GF-D8 (cell line): ENCODE data around the gene CPT1B.

ENCODE experiments used
- DNase-seq: peaks from one replicate; lab custom pipeline; 2025; lab: John Stamatoyannopoulos, UW

The CPT1B gene

DNA sequence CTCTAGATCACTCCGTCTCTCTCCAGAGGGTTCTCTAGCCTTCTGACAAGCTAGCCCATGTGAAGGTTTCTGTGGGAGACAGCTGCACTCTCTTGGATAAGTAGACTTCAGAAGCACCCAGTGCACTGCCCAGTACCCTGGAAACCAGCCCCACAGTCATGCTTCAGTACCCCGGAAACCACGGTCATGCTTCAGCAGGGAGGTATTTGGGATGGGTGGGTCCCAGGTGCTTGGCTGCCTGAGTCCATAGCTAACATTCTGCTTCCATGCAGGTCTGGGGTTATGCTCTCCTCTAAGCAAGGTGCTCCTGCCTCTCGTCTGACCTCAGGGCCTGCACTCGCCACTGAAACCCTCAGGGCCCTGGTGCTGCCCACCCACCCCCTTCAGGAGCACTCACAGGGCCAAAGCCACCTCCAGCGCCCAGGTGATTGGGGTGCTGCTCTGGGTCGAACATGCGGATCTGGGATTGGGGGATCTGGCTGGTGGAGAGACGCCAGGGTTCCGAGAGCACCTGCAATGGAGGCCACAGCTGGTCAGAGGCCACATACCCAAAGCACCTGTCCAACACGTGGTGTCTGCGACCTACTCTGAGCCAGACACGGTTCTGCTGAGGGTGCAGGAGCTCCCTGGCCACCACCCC lies 8.2 kb downstream of the CPT1B start:
- no peak for DNase-seq

DNA sequence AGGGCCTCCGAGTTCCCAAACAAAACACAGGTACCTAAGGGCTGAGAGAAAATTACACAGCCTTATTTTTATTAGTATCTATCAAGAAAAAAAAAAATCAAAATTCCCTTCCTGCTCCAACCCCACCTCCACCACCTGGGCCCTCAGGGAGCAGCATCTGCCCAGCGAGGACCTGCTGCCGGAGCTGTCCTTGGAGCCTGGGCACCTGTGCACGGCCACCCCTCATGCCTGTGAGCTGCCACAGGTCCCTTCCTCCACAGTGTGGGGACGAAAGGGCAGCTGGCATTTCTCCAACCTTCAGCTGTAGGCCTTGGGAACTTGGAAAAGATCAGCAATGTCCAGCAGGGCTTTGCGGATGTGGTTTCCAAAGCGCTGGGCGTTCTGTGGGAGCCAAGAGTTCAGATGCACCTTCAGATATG lies 9.2 kb downstream of the CPT1B start:
- no peak for DNase-seq

- no peak for DNase-seq
Measured at GRCh38 chr22:50568626-50569025, 9.6 kb downstream of the CPT1B start.

DNA sequence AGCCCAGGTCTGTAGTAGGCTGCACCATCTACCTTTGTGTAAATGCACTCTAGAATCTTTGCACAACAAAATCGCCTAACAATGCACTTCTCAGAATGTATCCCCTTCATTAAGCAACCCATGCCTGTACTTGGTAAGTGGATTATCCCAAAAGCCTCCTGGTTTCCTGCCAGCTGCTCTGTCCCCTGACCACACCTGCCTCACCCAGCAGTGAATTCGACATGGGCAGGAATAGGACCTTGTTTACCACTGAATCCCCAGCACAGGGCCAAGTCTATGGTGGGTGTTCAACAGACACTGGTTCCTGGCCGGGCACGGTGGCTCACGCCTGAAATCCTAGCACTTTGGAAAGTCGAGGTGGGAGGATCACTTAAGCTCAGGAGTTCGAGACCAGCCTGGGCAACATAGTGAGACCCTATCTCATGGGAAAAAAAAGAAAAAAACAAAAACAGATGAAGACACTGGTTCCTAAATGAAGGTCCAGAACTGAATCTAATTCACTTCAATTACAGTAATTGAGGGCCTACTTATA lies 10.4 kb downstream of the CPT1B start:
- DNase-seq, result no peak

GRCh38 chr22:50564289-50564688 lies 13.9 kb downstream of the CPT1B start:
- no peak for DNase-seq

DNA sequence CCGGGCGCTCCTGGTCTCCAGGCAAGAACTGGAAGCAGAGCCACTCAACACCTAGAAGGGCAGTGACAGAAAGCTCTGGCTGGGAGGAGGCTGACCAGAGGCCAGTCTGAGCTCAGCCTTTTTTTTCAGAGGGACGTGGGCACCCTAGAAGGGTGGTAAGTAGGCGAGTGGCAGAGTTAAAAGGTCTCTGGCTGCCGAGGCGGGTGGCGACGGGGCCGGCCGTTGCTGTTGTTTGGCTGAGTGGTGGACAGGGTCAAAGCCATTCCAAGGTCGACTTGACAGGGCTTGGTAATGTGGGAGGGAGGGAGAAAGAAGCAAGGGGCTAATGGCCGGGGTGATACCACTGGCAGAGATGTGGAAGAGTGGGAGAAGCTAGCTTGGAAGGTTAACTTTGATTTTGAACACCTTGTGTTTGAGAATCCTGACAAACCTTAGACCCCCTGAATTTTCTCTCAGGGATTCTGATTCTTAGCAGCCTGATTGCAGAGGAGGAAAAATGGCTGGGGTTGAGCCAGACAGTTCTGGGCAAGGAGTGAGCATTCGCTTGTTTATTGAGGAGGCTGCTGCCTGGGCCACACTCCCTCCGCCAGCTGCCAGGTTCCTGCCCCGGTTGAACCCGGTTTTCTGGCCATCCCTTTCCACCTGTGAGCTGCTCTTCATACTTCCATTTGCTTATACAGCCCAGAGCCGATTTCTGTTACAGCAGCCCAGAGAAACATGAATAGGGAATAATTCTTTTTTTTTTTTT lies 14.6 kb downstream of the CPT1B start:
- no peak for DNase-seq

- DNase-seq, result peak; percentile 80
Measured at GRCh38 chr22:50562523-50563412, 15.5 kb downstream of the CPT1B start, which contains the start of gene SYCE3. Gene SYCE3, minus strand, starts transcription at chr22:50562919. Its CDS starts 6,514 bp downstream, at chr22:50556405.

DNA sequence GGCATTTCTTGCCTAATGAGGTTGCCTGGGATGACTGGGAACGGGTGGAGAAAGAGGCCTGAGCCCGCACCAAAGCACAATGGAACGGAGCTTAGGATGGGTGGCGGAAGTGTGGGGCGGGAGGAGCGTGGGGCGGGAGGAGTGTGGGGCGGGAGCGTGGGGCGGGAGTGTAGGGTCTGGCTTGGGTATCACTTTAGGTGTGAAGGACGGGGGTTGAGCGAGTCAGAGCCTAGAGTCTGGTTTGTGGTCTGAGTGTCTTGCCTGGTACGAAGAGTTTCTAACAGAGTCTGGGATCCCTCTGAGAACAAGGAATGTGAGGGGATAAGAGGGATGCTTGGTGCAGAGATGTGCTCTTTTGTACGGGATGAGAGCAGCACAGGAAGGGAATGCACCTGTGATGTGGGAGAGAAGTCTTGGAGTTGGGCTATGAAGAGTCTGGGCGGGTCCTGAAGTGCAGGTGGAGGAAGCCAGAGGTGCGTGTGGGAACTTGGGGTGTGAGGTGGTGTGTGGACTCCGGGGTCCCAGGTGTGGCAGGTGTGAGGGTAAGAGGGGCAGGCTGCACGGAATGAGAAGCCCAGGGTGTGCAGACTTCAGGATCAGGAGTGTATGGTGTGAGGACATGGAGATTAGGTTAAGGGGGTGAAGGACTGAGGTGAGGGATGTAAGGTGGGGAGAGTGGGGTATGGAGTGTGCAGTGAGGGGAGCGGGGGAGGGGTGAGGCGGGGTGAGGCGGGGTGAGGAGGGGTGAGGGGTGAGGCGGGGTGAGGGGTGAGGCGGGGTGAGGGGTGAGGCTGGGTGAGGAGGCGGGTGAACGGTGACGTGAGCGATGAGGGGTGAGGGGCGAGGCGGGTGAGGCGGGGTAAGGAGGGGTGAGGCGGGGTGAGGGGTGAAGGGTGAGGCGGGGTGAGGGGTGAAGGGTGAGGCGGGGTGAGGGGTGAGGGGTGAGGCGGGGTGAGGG lies 16.5 kb downstream of the CPT1B start:
- no peak for DNase-seq

GRCh38 chr22:50560034-50560433 lies 18.2 kb downstream of the CPT1B start:
- no peak for DNase-seq

- DNase-seq, result no peak
Measured at GRCh38 chr22:50556703-50557102, 21.5 kb downstream of the CPT1B start.

DNA sequence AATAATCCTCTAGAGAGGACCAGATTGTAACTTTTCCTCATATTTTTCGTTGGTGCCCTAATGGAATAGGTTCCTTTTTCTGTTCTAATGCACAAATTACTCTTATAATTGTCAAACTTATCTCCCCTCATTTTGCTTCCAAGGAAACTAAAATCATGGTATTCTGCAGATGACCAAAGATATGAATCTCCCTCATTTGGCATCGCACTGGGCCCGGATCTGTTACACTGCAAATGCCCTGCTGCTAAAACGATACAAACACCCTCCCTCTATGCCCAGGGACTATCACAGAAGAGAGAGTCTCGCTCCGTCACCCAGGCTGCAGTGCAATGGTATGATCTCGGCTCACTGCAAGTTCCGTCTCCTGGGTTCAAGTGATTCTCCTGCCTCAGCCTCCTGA lies 24.9 kb downstream of the CPT1B start:
- no peak for DNase-seq

- DNase-seq, result no peak
Measured at GRCh38 chr22:50551160-50551752, 27.0 kb downstream of the CPT1B start.

DNA sequence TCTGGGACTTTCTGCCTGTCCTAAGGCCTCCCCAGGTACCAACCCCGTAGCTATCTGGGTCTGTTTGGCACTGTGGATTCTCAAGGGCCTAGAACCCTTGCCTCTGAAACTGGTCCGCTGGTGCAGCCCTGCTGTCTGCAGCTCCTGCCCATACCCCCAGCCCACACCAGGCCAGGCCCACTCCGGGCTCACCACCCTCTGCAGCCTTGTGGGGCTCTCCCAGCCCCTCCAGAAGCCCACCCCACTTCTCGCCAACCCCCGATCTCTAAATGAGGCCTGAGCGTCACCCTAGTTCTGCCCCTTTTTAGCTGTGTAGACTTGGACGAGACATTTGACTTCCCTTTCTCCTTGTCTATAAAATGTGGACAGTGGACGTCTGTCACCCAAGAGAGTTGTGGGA lies 27.8 kb downstream of the CPT1B start:
- DNase-seq, result no peak

GRCh38 chr22:50548921-50549790 lies 29.1 kb downstream of the CPT1B start:
- DNase-seq, result no peak

DNA sequence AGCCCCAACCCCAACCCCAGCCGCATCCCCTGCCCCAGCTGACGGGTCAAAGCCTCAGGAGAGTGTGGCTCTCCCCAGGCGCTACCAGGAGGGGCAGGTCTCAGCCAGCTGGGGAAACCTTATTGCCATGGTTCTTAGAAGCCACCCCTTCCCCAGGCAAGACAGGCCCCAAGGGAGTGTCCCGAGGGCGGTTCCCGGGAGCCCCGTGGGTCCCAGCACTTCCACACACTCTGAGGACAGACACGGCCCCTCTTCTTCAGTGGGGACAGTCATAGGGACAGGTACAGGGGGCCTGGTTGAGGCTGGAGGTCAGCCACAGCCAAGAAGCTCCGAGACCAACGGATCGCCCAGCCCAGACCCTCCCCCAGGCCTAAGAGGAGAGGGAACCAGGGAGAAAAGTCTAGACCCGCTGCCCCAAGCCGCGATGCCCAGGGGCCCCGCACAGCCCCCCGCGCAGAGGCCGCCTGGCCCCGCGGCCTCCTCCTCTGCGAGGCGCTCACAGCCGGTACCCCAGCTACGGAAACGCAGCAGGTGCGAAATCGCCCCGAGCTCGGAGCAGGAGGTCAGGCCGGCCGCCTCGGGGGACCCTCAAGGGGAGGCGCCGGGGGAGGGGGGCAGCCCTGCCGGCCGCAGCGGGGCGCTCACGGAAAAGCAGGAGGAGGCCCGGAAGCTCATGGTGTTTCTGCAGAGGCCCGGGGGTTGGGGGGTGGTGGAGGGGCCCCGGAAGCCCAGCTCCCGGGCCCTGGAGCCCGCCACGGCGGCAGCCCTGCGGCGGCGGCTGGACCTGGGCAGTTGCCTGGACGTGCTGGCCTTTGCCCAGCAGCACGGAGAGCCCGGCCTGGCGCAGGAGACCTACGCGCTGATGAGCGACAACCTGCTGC lies 29.9 kb downstream of the CPT1B start:
- peak; percentile 0 for DNase-seq

DNA sequence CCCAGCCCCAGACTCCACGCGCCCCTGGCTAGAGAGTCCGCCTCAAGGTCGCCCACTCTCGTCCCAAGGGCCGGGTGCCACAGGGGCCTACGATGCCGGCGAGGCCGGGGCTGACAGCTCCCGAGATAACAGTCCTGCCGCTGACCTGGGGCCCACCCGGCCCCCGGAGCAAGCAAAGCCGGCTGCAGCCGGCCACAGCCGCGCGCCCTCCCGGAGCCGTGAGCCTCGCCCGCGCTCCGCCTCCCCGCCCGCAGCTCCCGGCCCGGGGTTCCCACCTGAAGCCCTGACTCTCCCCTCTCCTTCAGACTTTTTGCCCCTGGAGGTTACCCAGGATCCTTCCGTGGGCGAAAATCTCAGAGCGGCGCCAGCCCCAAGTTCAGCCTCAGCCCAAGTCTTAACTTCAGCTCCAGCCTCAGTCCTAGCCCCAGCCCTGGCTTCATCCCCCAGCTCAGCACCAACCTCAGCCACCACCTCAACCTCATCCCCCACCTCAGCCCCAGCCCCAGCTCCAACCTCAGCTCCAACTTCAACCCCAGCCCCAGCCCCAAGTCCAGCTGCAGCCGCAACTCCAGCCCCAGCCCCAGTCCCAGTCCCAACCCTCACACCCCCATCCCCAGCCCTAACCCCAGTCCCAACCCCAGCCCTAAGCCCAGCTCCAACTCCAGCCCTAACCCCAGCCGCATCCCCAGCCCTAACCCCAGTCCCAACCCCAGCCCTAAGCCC lies 30.8 kb downstream of the CPT1B start:
- DNase-seq, result no peak

- no peak for DNase-seq
Measured at GRCh38 chr22:50546326-50547262, 31.6 kb downstream of the CPT1B start.
